GM21737 (cell line): Measurements from ENCODE around the gene NDUFV3.
"Not testable (repeated sequence)": the region's sequence is repeated elsewhere in the genome, so short reads cannot be mapped to it uniquely, and the experiment has no call there.

ENCODE experiments used
- ATAC-seq: cut with Tn5 transposase; IDR thresholded peaks from one replicate; pipeline ENCODE4 v1.9.1; 2021; ENCODE audit warnings: mild to moderate bottlenecking, moderate library complexity; ENCODE audit not compliant: unreplicated experiment

The NDUFV3 gene

GRCh38 chr21:42933137-42933970 lies 40.2 kb downstream of the NDUFV3 start:
- ATAC-seq: not testable (repeated sequence)

DNA sequence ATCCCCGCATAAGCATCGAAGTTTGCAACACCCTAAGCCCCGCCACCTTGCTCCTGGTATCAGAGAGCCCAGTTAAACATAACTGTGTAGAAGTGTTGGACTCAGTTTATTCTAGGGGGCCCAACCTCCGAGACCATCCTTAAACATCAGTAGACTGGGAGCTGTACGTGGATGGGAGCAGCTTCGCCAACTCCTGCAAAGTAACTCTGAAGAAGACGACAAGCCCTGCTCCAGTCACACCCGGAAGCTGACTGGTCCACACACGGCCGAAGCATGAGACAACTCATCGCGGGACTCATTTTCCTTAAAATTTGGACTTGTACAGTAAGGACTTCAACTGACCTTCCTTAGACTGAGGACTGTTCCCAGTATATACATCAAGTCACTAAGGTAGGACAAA lies 40.9 kb downstream of the NDUFV3 start:
- ATAC-seq: not testable (repeated sequence)

DNA sequence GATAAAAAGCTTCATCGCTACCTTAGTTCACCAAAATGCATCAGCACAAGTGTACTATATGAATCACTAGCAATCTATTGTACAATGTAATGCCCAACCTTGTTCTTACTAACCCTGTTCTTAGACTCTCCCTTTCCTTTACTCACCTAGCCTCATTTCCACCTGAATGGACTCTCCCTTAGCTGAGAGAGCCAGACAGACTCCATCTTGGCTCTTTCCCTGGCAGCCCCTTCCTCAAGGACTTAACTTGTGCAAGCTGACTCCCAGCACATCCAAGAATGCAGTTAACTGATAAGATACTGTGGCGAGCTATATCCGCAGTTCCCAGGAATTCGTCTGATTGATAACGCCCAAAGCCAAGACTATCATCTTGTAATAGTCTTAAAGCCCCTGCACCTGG lies 43.3 kb downstream of the NDUFV3 start:
- ATAC-seq: not testable (repeated sequence)

DNA sequence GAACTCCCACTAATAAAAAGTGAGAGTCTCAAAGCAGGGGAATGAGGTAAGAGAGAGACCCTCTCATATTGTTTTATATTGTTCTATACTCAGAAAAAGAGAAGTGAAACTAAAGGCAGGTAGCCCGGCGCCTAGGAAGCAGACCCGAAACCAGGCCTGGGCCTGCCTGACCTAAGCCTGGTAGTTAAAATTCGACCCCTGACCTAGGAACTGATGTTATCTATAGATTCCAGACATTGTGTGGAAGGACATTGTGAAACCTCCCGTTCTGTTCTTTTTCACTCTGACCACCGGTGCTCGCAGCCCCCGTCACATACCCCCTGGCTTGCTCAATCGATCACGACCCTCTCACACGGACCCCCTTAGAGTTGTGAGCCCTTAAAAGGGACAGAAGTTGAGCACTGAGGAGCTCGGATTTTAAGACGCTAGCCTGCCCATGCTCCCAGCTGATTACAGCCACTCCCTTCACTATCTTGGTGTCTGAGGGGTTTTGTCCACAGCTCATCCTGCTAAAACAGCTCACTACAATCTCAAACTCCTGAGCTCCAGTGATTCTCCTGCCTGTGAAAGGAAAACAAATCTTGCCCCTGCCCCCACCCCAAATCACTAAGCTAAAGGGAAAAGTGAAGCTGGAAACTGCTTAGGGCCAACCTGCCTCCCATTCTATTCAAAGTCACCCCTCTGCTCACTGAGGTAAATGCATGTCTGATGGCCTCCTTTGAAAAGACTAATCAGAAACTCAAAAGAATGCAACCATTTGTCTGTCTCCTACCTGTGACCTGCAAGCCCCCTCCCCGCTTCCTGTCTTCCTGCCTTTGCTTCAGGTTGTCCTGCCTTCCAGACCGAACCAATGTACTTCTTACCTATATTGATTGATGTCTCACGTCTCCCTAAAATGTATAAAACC lies 44.2 kb downstream of the NDUFV3 start:
- not testable (repeated sequence) for ATAC-seq

DNA sequence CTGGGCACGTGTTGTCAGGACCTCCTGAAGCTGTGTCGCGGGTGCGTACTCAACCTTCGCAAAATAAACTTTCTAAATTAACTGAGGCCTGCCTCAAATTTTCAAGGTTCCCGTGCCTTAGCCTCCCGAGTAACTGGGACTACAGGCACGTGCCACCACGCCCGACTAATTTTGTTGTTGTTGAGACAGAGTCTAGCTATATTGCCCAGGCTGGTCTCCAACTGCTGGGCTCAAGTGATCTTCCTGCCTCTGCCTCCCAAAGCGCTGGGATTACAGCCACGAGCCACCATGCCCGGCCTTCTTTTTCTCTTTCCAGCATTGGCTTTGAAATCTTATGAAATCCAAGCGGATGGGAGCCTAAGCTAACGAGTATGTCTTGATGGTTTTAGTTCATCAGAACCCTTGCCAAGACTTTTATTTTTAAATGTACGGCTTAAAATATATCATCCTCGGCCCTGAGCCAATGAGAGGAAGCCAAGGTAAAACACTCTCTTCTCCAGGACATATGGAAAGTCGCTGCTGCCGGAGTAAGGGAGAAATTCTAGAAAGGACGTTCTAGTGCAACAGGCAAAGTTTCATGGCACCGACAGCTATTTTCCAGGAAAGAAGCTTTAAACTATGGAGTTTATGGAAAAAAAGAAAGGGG lies 45.0 kb downstream of the NDUFV3 start:
- ATAC-seq: no peak

GRCh38 chr21:42938606-42938995 lies 45.5 kb downstream of the NDUFV3 start:
- not testable (repeated sequence) for ATAC-seq

- ATAC-seq: no peak
Observed at GRCh38 chr21:42939582-42940413, 46.7 kb downstream of the NDUFV3 start.

GRCh38 chr21:42941696-42942085 lies 48.6 kb downstream of the NDUFV3 start:
- no peak for ATAC-seq

GRCh38 chr21:42942244-42942643 lies 49.1 kb downstream of the NDUFV3 start:
- no peak for ATAC-seq

DNA sequence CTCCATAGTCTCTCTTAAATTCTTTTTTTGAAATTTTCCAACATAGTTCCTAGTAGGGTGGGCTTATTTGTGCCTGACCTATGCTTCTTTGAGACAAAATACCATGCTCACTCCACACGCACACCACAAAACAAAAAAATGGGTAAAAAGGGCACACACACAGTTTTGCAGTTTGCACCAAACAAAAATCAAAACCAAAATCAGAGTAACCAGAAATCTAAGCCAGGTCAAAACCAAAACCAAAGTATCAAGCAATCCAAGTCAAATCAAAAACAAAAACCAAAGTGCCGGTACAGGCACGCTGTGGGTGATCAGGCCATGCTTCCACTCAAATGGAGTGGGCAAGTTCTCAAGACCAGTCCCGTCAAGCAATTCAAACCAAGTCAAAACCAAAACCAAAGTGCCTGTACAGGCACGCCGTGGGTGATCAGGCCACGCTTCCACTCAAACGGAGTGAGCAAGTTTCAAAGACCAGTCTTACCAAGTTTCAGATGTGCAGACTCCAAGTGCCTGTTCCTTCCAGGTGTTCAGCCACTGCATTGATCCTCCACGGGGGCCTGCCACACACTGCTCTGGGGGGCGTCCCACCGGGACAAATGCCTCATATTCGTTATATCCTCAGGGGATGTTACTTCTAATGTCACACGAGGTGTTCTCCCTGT lies 56.1 kb downstream of the NDUFV3 start:
- ATAC-seq: not testable (repeated sequence)

DNA sequence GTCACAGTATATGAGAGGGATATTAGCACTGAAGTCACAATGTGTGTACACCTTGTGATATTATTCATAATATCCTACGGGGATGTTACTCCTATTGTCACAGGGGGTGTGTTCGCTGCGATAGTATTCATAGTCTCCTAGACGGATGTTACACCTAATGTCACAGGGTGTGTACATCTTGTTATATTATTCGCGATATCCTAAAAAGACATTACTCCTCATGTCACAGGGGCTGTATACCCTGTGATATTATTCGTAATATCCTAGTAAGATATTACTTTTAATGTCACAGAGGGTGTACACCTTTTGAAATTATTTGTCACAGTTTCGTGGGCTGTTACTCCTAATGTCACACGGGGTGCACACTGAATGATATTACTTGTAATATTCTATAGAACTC lies 58.1 kb downstream of the NDUFV3 start:
- not testable (repeated sequence) for ATAC-seq

DNA sequence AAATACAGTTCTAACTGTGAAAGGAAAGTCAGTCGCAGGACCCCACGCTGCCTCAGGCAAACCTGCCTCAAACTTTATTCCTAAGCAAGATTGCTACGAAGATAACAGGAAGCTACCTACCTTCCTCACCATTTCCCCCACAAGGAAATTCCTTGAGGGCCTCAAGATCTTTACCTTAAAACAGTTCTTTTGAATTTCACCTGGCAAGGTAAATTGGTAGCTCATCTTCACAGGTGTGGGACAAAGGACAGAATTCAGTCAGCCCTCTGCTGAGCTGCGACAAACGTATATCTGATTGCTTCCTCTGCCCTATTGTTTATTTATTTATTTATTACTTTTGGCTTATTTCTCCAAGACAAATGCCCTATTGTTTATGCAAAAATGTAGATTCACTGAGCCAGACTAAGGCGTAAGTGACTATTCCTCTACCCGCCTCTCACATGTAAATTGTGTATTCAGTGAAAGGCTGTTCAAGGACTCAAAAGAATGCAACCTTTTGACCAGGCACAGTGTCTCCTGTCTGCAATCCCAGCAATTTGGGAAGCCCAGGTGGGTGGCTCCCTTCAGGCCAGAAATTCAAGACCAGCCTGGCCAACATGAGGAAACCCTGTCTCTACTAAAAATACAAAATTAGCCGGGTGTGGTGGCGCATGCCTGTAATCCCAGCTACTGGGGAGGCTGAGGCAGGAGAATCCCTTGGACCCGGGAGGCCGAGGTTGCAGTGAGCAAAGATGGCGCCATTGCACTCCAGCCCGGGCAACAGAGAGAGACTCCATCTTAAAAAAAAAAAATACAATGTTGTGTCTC lies 63.9 kb downstream of the NDUFV3 start:
- ATAC-seq: peak; percentile 100

DNA sequence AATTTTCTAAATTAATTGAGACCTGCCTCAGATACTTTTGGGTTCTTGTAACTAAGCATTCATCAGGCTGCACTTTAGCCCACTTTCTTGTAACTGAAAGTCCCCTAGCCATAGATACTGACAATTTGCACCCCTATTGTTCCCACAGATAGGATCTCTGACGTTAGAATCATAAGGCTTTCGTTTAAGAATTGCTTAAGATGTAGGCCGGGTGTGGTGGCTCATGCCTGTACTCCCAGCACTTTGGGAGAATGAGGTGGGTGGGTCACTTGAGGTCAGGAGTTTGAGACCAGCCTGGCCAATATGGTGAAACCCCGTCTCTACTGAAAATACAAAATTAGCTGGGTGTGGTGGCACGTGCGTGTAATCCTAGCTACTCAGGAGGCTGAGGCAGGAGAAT lies 65.0 kb downstream of the NDUFV3 start:
- ATAC-seq: not testable (repeated sequence)

GRCh38 chr21:42959728-42960127 lies 66.6 kb downstream of the NDUFV3 start:
- no peak for ATAC-seq

DNA sequence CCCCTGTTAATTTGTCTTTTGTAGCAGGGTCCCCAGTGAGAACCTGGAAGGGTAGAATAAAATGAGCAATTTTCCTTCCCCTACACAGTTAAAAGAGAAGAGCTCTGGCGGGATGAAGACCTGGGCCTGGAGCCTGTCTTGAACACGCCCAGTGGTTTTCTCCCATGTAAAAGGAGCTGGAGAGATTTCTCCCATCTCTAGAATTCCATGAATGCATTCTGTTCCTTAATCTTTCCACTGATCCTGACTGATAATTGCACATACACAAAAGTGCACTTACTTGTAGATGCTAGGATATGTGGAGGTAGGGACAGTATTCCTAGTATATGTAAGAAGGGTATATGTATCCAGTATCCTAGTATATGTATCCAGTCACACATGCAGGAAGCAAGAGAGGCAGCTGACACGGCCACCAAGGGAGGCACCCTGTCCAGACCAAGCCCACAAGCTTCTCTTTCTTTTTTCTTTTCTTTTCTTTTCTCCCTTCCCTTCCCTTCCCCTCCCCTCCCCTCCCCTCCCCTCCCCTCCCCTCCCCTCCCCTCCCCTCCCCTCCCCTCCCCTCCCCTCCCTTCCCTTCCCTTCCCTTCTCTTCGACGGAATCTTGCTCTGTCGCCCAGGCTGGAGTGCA lies 69.4 kb downstream of the NDUFV3 start:
- no peak for ATAC-seq
